Inferior parietal cortex (tissue), 1 donor: ENCODE measurements around the gene TLX2.
A peak's percentile ranks its signal among the peaks of the same experiment; 100 is the strongest.

Source experiments
- DNase-seq: peaks from one replicate; pipeline ENCODE4 v3.0.0-alpha.2; 2016; ENCODE audit errors: extremely low spot score

Gene TLX2

GRCh38 chr2:74511104-74511989, 2.9 kb upstream of the TLX2 start:
- no peak for DNase-seq

DNA sequence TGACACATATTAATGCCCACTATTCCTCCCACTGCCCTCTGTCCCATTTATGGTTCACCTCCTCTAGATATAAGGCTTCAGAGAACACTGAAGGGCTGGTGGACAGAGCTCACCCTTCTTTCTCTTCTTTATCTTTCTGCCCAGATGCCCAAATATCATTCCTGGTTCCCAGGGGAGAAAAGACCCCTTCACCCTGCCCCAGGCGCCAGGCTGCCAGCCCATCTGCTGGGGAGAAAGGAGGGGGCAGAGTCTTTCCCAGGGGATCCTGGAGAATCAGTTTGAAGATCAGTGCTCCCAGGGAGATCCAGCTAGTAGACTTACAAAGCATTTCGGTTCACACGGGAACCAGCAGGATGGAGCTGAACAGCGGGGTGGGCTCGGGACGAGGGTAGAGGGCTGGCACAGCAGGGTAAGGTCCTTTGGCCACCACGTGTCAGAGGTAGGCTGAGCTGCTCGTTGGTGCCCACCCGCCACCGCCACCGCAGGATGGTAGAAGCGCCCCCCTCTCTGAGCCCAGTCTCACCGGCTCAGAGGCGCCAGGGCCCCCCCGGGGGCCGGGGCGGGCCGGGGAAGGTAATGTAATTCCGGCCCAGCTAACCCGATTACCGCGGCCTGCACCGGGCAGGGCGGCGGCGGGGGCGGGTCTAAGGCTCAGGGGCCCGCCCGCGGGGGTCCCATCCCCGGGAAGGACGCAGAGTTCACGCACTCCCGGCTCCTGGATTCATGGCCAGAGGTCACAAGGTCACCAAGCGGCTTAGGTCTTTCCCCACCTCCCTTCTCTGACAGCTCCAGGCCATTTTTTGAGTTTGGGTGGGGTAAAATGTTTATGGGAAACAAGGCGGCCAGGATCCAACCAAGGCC, 1.3 kb upstream of the TLX2 start:
- DNase-seq: no peak

GRCh38 chr2:74513605-74514367, 464 bp upstream of the TLX2 start:
- DNase-seq: no peak

GRCh38 chr2:74515271-74515980, 1.2 kb downstream of the TLX2 start:
- DNase-seq: no peak

GRCh38 chr2:74515981-74516633, 1.9 kb downstream of the TLX2 start:
- no peak for DNase-seq

DNA sequence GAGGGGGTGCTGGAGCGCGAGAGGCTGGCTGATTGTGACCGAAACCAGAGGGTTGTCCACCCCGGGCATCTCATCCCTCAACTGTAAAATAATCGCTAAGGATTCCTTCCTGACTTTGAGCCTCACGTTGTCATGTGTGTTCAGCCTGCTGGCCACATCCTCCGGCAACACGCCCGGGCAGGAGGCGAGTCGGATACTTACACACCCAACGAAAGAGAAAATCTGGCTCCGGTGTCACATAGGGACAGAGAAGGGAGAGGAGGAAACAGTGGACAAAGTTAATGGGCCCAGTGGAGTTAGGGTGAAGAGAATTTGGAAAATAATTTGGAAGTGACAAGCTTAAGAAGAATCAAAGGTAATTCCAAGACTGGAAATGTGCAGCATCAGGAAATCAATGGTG, 2.4 kb downstream of the TLX2 start:
- DNase-seq: no peak

- DNase-seq: no peak
These were observed 8.3 kb downstream of the TLX2 start for GRCh38 chr2:74522516-74522915.

DNA sequence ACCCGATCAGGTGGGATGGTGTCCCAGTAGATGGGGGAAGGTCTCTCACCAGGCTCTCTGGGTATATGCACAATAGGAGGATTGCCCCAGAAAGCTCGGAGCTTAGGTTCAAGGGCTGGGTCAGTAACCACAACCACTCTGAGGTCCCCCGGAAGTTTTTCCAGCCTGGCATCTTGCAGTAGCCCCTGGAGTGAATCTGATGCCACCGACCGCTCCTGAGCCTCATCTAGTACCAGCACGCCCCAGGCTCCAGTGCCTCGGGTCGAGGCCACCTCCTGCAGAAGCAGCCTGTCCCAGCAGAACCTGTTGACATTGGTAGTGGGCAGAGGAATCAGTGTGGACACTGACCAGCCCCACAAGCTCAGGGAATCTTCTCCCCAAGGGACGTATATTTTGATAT, 9.8 kb downstream of the TLX2 start:
- no peak for DNase-seq

DNA sequence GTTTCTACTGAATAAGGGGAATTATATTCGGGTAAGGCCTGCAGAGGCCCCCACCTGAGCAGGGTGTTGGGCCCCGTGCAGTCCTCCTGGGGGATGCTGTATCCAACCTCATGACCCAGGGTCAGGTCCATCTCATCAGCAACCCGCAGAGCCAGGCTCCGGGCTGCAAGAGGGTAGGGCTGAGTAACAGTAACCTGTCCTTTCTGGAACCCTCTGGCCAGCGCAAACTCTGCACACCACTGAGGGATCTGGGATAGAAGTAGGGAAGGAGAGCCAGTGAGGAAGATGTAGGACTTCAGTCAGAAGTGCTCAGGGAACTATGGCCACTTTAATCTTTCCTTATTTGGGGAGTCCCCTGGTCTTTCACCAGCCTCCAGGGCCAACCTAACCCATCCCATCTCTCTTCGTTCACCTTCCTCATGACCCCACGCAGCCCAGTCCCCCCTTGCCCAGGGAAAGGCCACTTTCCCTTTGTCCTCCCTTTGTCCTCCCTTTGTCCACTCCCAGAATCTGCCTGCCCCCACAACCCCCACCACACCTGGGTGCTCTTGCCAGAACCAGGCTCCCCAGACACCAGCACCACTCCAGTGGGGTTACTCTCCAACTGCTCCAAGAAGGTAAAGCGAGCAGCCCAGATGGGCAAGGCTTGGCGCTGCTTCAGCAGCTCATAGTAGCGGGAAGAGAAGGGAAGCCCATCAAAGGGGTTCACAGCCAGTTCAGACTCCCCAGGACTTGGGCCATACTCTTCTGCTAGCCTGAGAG, 10.9 kb downstream of the TLX2 start:
- DNase-seq: no peak

- DNase-seq: no peak
These were observed 11.7 kb downstream of the TLX2 start, which contains the start of gene DQX1 for GRCh38 chr2:74525717-74526648. TSS of gene DQX1 (minus strand) at chr2:74526231. CDS start at chr2:74525729, 502 bp downstream.

- no peak for DNase-seq
These were observed 12.5 kb downstream of the TLX2 start for GRCh38 chr2:74526649-74527230.

- no peak for DNase-seq
These were observed 13.5 kb downstream of the TLX2 start for GRCh38 chr2:74527741-74528140.

- no peak for DNase-seq
These were observed 14.5 kb downstream of the TLX2 start for GRCh38 chr2:74528600-74529356.

GRCh38 chr2:74529357-74530238, 15.3 kb downstream of the TLX2 start, which contains the start of the genes AUP1 and HTRA2:
TSS of gene AUP1 (minus strand) at chr2:74529706. CDS start at chr2:74529629, 77 bp downstream.
TSS of gene HTRA2 (plus strand) at chr2:74529933. CDS start at chr2:74530007, 74 bp downstream.
- peak; percentile 98 for DNase-seq

DNA sequence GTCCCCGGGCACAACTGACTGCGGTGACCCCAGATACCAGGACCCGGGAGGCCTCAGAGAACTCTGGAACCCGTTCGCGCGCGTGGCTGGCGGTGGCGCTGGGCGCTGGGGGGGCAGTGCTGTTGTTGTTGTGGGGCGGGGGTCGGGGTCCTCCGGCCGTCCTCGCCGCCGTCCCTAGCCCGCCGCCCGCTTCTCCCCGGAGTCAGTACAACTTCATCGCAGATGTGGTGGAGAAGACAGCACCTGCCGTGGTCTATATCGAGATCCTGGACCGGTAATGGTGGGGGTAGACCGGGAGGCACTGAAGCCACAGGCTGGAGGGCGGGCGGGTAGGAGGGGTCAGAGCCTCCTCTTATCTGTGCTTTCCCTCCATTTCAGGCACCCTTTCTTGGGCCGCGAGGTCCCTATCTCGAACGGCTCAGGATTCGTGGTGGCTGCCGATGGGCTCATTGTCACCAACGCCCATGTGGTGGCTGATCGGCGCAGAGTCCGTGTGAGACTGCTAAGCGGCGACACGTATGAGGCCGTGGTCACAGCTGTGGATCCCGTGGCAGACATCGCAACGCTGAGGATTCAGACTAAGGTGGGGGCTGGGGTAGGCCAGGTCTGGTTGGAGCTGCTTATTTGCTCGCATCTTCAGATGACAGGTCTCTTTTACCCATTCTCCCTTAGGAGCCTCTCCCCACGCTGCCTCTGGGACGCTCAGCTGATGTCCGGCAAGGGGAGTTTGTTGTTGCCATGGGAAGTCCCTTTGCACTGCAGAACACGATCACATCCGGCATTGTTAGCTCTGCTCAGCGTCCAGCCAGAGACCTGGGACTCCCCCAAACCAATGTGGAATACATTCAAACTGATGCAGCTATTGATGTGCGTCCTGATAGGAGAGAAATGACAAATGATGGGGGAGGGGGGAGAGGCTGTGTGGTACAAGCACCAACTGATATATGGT, 16.3 kb downstream of the TLX2 start:
- peak; percentile 59 for DNase-seq
